HG02642 (cell line): Measurements from ENCODE around the gene LRRC8E.
A peak's percentile ranks its signal among the peaks of the same experiment; 100 is the strongest.

Experiments used
- ATAC-seq: cut with Tn5 transposase; IDR thresholded peaks from one replicate; pipeline ENCODE4 v1.9.1; 2021; ENCODE audit warnings: mild to moderate bottlenecking; ENCODE audit not compliant: unreplicated experiment, poor library complexity

Gene LRRC8E

DNA sequence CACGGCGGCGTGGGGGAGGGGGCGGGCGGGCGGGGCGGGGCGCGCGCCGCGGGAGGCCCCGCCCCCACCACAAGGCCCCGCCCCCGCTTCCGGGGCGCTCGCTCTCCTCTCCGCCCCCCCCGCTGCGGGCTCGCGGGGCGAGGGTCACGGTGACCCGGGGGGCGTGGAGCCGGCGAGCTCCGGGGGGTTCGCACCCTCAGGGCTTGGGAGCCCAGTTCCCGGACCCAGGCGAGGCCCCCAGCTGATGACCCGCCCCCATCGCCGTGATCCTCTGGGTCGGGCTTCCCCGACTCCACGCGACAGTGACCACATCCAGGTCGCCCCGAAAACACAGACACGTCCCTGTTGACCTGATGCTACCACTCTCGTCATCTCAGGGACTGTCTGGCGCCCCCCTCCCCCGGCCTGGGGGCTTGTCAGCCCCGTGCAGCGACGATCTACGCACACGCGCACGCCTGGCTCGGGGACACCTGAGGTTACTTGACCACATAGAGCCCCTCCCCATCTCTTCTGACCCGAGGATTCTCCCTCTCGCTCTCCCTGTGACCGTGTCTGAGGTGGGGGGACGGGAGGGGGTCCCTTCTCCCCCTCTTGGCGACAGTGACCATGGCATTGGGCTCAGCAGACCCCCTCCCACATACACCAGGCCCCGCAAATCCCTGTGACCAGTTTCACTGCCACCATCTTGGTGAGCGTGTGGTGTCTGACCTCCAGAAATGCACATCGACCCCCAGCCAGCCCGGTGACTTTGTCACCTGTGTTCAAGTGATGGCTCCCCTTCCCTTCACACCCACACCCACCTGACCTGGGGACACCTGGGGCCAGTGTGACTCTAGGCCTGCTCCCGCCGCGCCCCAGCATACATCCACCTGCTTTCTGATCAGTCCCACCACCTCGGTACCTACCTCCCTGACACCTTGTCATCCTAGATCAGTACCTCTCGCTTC lies 16.0 kb downstream of the LRRC8E start:
- ATAC-seq, result peak; percentile 41

DNA sequence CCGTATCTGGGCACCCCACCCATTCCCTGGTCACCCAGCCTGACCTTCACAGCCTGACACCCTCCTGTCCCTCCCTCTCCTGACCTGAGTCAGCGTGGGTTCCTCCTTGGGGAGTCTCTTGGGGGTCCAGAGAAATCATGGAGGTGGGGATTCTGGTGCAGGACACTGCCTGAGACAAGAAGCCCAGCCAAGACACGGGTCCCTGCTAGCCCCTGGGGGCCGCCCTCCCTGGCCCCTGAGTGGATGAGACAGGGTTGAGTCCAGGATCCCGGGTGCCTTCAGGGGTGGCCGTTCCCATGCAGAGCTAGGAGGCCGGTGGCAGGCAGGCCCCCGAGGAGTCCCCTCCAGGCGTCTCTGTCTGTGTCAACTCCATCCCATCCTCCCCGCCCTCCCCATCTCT lies 17.0 kb downstream of the LRRC8E start:
- ATAC-seq, result no peak

GRCh38 chr19:7905859-7906258 lies 17.5 kb downstream of the LRRC8E start:
- no peak for ATAC-seq

DNA sequence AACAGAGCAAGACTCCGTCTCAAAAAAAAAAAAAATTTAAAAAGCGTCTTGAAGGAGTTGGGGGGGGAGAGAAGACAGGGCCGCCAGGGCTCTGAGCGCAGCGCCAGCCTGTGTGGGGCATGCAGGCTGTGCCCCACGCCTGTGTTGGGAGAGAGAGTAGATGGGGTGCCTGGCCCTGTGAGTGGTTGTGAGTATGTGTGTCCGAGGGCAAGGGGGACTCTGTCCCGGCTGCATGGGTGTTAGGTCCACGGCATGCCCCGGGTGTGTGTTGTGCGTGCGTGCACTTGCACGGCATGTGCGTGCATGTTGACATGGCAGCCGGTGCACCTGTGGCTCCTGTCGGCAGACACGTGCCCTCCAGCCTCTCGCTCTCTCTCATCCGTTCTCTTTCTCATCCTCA lies 18.8 kb downstream of the LRRC8E start:
- no peak for ATAC-seq

GRCh38 chr19:7907544-7907943 lies 19.2 kb downstream of the LRRC8E start:
- ATAC-seq, result no peak

- ATAC-seq, result no peak
Measured at GRCh38 chr19:7908078-7908699, 19.9 kb downstream of the LRRC8E start.

- no peak for ATAC-seq
Measured at GRCh38 chr19:7908742-7909461, 20.6 kb downstream of the LRRC8E start.

- no peak for ATAC-seq
Measured at GRCh38 chr19:7909471-7910067, 21.3 kb downstream of the LRRC8E start.

DNA sequence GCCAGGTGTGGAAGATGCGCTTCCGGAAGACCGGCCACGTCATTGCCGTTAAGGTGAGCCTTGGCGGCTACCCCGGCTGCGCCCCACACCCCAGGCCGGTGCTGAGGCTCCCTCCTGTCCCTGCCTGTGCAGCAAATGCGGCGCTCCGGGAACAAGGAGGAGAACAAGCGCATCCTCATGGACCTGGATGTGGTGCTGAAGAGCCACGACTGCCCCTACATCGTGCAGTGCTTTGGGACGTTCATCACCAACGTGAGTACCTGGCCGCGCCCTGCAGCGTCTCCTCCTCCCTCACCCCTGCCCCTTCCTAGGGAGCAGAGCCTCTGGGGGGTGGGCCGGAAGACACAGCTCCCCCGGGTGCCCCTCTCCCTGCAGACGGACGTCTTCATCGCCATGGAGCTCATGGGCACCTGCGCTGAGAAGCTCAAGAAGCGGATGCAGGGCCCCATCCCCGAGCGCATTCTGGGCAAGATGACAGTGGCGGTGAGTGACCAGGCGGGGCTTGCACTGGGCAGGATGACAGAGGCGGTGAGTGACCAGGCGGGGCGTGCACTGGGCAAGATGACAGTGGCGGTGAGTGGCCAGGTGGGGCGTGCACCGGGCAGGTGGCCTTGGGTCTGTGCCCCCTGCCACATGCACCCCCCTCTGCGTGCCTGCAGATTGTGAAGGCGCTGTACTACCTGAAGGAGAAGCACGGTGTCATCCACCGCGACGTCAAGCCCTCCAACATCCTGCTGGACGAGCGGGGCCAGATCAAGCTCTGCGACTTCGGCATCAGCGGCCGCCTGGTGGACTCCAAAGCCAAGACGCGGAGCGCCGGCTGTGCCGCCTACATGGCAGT lies 22.2 kb downstream of the LRRC8E start:
- ATAC-seq, result no peak

- no peak for ATAC-seq
Measured at GRCh38 chr19:7911508-7912143, 23.3 kb downstream of the LRRC8E start.

DNA sequence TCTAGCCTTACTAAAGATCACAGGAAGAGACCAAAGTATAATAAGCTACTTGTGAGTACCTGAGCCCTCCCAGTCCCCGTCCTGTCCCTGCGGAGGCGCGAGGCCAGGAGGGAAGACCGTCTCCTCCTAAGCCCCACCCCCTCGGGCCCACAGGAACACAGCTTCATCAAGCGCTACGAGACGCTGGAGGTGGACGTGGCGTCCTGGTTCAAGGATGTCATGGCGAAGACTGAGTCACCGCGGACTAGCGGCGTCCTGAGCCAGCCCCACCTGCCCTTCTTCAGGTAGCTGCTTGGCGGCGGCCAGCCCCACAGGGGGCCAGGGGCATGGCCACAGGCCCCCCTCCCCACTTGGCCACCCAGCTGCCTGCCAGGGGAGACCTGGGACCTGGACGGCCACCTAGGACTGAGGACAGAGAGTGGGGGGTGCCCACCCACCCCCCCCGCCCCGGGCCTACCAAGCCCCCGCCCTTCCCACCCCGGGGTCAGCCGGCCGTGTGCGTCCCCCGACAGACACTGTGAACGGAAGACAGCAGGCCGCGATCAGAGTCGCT lies 23.9 kb downstream of the LRRC8E start:
- no peak for ATAC-seq

- no peak for ATAC-seq
Measured at GRCh38 chr19:7912697-7913564, 24.6 kb downstream of the LRRC8E start.

GRCh38 chr19:7913652-7914051 lies 25.3 kb downstream of the LRRC8E start:
- no peak for ATAC-seq

DNA sequence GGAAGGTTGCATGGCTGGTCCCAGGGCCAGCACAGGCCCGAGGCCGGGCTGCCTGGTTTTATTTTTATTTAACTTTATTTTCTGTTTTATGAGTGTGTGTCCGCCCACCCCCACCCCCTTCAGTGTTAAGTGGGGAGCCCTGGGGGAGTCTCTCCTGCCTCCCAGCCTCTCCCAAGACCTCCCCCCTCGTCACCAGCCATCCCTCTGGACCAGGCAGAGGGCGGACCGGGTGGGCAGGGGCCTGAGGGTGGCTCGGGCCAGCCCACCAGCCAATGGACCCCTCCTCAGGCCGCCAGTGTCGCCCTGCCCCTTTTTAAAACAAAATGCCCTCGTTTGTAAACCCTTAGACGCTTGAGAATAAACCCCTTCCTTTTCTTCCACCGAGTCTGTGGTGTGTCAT lies 25.8 kb downstream of the LRRC8E start:
- no peak for ATAC-seq

- no peak for ATAC-seq
Measured at GRCh38 chr19:7914598-7915045, 26.3 kb downstream of the LRRC8E start, which contains the start of gene TGFBR3L. Gene TGFBR3L (plus strand): TSS chr19:7914830.

GRCh38 chr19:7915250-7916102 lies 27.2 kb downstream of the LRRC8E start:
- ATAC-seq, result no peak
